Measurements from ENCODE around the gene FMN2.

FMN2 gene

GRCh38 chr1:240385985-240386978, 294.6 kb downstream of the FMN2 start:
- H3K4me3 ChIP-seq (ENCODE audit: control insufficient read depth, low read depth, low read length): no peak overlapping the region
- no peak for TF ChIP-seq CTCF (conservative IDR thresholded peaks at IDR 0.05; ENCODE audit: control insufficient read depth, insufficient read depth, low read depth, low read length)
- DNase-seq (ENCODE audit: low read depth): peak; percentile 95

- no peak for TF ChIP-seq CTCF (conservative IDR thresholded peaks at IDR 0.05; ENCODE audit: control insufficient read depth, insufficient read depth, low read depth, low read length)
- DNase-seq (ENCODE audit: low read depth): no peak
- no peak overlapping the region for H3K4me3 ChIP-seq (ENCODE audit: control insufficient read depth, low read depth, low read length)
Observed at GRCh38 chr1:240387051-240387450, 295.4 kb downstream of the FMN2 start.

- no peak for TF ChIP-seq CTCF (conservative IDR thresholded peaks at IDR 0.05; ENCODE audit: control insufficient read depth, insufficient read depth, low read depth, low read length)
Observed at GRCh38 chr1:240391660-240392260, 300.1 kb downstream of the FMN2 start.

GRCh38 chr1:240394353-240394752, 302.7 kb downstream of the FMN2 start:
- DNase-seq (ENCODE audit: low read depth): no peak
- no peak for TF ChIP-seq CTCF (conservative IDR thresholded peaks at IDR 0.05; ENCODE audit: control insufficient read depth, insufficient read depth, low read depth, low read length)
- no peak overlapping the region for H3K4me3 ChIP-seq (ENCODE audit: control insufficient read depth, low read depth, low read length)

More at GRCh38 chr1:240391660-240392260, 300.1 kb downstream of the FMN2 start:
- no peak for DNase-seq (ENCODE audit: low read depth)
- no peak overlapping the region for H3K4me3 ChIP-seq (ENCODE audit: control insufficient read depth, low read depth, low read length)

- DNase-seq (ENCODE audit: low read depth): no peak
- no peak overlapping the region for H3K4me3 ChIP-seq (ENCODE audit: control insufficient read depth, low read depth, low read length)
- TF ChIP-seq CTCF (conservative IDR thresholded peaks at IDR 0.05; ENCODE audit: control insufficient read depth, insufficient read depth, low read depth, low read length): no peak
Observed at GRCh38 chr1:240395336-240395735, 303.7 kb downstream of the FMN2 start.

- no peak for TF ChIP-seq CTCF (conservative IDR thresholded peaks at IDR 0.05; ENCODE audit: control insufficient read depth, insufficient read depth, low read depth, low read length)
- no peak overlapping the region for H3K4me3 ChIP-seq (ENCODE audit: control insufficient read depth, low read depth, low read length)
- DNase-seq (ENCODE audit: low read depth): peak; percentile 93
Observed at GRCh38 chr1:240399381-240399780, 307.7 kb downstream of the FMN2 start.

Data from fibroblast of mammary gland (primary cell).